ENCODE data around the gene GDI2. TPM values are rescaled to one million over a fixed set of nuclear protein-coding genes. Genes with fewer than 3 reads are reported as not detected.

GDI2 gene
- total and polyA plus RNA-seq, 2 of the 13 experiments (the other 11 are each of a cell fraction or from before 2014, with no cell fraction given): 153 to 477 TPM

DNA sequence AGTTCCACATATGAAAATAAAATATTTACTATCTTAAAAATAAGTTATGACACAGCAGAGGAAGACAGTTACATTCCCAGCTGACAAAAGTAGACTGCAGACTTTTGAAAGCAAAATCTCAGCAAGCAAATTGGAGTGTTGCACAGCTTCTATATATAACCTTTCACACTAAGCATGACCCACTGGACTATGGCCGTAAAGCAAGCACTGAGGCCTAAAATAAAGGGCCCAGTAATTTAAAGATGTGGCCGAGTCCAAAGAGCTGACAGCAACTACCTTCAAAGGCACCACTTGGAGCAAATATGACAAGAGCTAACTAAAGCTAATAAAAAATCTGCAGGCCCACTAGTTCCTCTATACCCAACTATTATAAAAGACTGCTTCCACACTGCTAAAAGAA, 6.5 kb downstream of the GDI2 start (continued):
- no peak for TF ChIP-seq ZNF563 (CRISPR knock-in tag; IDR thresholded peaks at IDR 0.05)
- peak; percentile 58; the same call in 1 of the 2 replicates for TF ChIP-seq HNF4G (IDR thresholded peaks at IDR 0.05; ENCODE audit: borderline replicate concordance, low read depth, low read length)
- no peak for TF ChIP-seq HNF4G (CRISPR knock-in tag; IDR thresholded peaks at IDR 0.05; ENCODE audit: borderline replicate concordance, low read depth)
- no peak for TF ChIP-seq ATRX (CRISPR knock-in tag; IDR thresholded peaks at IDR 0.05; ENCODE audit: borderline replicate concordance)
- TF ChIP-seq SIX1 (CRISPR knock-in tag; IDR thresholded peaks at IDR 0.05; ENCODE audit: borderline replicate concordance): no peak
- no peak for TF ChIP-seq ZNF232 (CRISPR knock-in tag; IDR thresholded peaks at IDR 0.05; ENCODE audit: borderline replicate concordance)
- peak; percentile 50; the same call in 1 of the 2 replicates for TF ChIP-seq NR2F6 (IDR thresholded peaks at IDR 0.05)
- TF ChIP-seq NR2F6 (CRISPR knock-in tag; IDR thresholded peaks at IDR 0.05): 0 out of 2 replicates have a peak, but pooled peaks have one; percentile 17
- TF ChIP-seq, protein P1, sequence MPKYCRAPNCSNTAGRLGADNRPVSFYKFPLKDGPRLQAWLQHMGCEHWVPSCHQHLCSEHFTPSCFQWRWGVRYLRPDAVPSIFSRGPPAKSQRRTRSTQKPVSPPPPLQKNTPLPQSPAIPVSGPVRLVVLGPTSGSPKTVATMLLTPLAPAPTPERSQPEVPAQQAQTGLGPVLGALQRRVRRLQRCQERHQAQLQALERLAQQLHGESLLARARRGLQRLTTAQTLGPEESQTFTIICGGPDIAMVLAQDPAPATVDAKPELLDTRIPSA (CRISPR knock-in tag; IDR thresholded peaks at IDR 0.05; ENCODE audit: borderline replicate concordance): no peak
- peak; percentile 65 for TF ChIP-seq ZFX (CRISPR knock-in tag; IDR thresholded peaks at IDR 0.05; ENCODE audit: low read depth)
- no peak for TF ChIP-seq ZNF567 (CRISPR knock-in tag; IDR thresholded peaks at IDR 0.05; ENCODE audit: borderline replicate concordance)
- TF ChIP-seq POLR2A (IDR thresholded peaks at IDR 0.05; ENCODE audit: insufficient read depth in 1 of 2, low read depth in 2 of 2, low read length in 2 of 2): no peak
- TF ChIP-seq NFE2L2 (IDR thresholded peaks at IDR 0.05; ENCODE audit: low read length): no peak
- TF ChIP-seq, protein P2, sequence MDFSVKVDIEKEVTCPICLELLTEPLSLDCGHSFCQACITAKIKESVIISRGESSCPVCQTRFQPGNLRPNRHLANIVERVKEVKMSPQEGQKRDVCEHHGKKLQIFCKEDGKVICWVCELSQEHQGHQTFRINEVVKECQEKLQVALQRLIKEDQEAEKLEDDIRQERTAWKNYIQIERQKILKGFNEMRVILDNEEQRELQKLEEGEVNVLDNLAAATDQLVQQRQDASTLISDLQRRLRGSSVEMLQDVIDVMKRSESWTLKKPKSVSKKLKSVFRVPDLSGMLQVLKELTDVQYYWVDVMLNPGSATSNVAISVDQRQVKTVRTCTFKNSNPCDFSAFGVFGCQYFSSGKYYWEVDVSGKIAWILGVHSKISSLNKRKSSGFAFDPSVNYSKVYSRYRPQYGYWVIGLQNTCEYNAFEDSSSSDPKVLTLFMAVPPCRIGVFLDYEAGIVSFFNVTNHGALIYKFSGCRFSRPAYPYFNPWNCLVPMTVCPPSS (IDR thresholded peaks at IDR 0.05): no peak
- no peak for TF ChIP-seq HMGA1 (CRISPR knock-in tag; conservative IDR thresholded peaks at IDR 0.05)
- no peak for TF ChIP-seq ZFP41 (CRISPR knock-in tag; IDR thresholded peaks at IDR 0.05; ENCODE audit: borderline replicate concordance)
- TF ChIP-seq, protein P3, sequence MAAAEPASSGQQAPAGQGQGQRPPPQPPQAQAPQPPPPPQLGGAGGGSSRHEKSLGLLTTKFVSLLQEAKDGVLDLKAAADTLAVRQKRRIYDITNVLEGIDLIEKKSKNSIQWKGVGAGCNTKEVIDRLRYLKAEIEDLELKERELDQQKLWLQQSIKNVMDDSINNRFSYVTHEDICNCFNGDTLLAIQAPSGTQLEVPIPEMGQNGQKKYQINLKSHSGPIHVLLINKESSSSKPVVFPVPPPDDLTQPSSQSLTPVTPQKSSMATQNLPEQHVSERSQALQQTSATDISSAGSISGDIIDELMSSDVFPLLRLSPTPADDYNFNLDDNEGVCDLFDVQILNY (CRISPR knock-in tag; conservative IDR thresholded peaks at IDR 0.05): no peak
- TF ChIP-seq PLRG1 (conservative IDR thresholded peaks at IDR 0.05): no peak
- no peak for TF ChIP-seq CCAR2 (optimal IDR thresholded peaks at IDR 0.05; ENCODE audit: low read depth, low read length)
- TF ChIP-seq, protein P4, sequence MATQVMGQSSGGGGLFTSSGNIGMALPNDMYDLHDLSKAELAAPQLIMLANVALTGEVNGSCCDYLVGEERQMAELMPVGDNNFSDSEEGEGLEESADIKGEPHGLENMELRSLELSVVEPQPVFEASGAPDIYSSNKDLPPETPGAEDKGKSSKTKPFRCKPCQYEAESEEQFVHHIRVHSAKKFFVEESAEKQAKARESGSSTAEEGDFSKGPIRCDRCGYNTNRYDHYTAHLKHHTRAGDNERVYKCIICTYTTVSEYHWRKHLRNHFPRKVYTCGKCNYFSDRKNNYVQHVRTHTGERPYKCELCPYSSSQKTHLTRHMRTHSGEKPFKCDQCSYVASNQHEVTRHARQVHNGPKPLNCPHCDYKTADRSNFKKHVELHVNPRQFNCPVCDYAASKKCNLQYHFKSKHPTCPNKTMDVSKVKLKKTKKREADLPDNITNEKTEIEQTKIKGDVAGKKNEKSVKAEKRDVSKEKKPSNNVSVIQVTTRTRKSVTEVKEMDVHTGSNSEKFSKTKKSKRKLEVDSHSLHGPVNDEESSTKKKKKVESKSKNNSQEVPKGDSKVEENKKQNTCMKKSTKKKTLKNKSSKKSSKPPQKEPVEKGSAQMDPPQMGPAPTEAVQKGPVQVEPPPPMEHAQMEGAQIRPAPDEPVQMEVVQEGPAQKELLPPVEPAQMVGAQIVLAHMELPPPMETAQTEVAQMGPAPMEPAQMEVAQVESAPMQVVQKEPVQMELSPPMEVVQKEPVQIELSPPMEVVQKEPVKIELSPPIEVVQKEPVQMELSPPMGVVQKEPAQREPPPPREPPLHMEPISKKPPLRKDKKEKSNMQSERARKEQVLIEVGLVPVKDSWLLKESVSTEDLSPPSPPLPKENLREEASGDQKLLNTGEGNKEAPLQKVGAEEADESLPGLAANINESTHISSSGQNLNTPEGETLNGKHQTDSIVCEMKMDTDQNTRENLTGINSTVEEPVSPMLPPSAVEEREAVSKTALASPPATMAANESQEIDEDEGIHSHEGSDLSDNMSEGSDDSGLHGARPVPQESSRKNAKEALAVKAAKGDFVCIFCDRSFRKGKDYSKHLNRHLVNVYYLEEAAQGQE (IDR thresholded peaks at IDR 0.05; ENCODE audit: borderline replicate concordance in 1 of 2, low read depth in 1 of 2, low read length in 2 of 2): no peak
- TF ChIP-seq, protein P5, sequence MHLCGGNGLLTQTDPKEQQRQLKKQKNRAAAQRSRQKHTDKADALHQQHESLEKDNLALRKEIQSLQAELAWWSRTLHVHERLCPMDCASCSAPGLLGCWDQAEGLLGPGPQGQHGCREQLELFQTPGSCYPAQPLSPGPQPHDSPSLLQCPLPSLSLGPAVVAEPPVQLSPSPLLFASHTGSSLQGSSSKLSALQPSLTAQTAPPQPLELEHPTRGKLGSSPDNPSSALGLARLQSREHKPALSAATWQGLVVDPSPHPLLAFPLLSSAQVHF (CRISPR knock-in tag; IDR thresholded peaks at IDR 0.05): no peak
